Epithelial cell of esophagus (primary cell): ENCODE measurements around the gene C14orf119.
A peak's percentile ranks its signal among the peaks of the same experiment; 100 is the strongest.

Experiments used
- DNase-seq: peaks from one replicate; pipeline ENCODE4 v3.0.0; 2010; ENCODE audit warnings: low read depth
- H3K4me3 ChIP-seq: 2 replicates; pipeline ENCODE4 v1.5.1; 2011; ENCODE audit warnings: mild to moderate bottlenecking, low read length, control low read depth
- CTCF ChIP-seq: IDR thresholded peaks from 2 replicates; pipeline ENCODE4 v1.5.1; 2011; ENCODE audit warnings: low read depth, mild to moderate bottlenecking, low read length, control low read depth, inconsistent platforms; ENCODE audit not compliant: insufficient read depth; ENCODE audit errors: missing control alignments

Gene C14orf119

GRCh38 chr14:23139874-23140273 is 44.6 kb downstream of the C14orf119 start:
- no peak for TF ChIP-seq CTCF
- H3K4me3 ChIP-seq = no peak overlapping the region
- DNase-seq = no peak

GRCh38 chr14:23140371-23140770 is 45.1 kb downstream of the C14orf119 start:
- DNase-seq = no peak
- no peak for TF ChIP-seq CTCF
- H3K4me3 ChIP-seq = no peak overlapping the region

GRCh38 chr14:23141706-23142444 is 46.6 kb downstream of the C14orf119 start:
- peak; percentile 59 for DNase-seq
- H3K4me3 ChIP-seq = no peak overlapping the region

GRCh38 chr14:23142826-23143225 is 47.5 kb downstream of the C14orf119 start:
- no peak overlapping the region for H3K4me3 ChIP-seq
- no peak for TF ChIP-seq CTCF
- DNase-seq = peak; percentile 57

More at GRCh38 chr14:23141706-23142444, 46.6 kb downstream of the C14orf119 start:
- no peak for TF ChIP-seq CTCF

GRCh38 chr14:23143911-23144310 is 48.6 kb downstream of the C14orf119 start:
- no peak for TF ChIP-seq CTCF
- DNase-seq = no peak
- no peak overlapping the region for H3K4me3 ChIP-seq

- peak; percentile 50 for DNase-seq
- no peak overlapping the region for H3K4me3 ChIP-seq
- TF ChIP-seq CTCF = no peak
Measured at GRCh38 chr14:23145794-23146350, 50.6 kb downstream of the C14orf119 start.
